ENCODE results near the gene MUC13.

Gene MUC13

GRCh38 chr3:124877674-124878073 is 56.9 kb downstream of the MUC13 start:
- no peak for DNase-seq
- Histone ChIP-seq H3K9me3 (no peaks in the 10 kb centered on the region), H3K27me3 (no peaks in the 10 kb centered on the region), H3K4me1 (peaks cover 5 to 100% (median 62%) of the 10 kb centered on the region in 4 donors), H3K36me3 (peaks cover 0 to under 1% (median 0%) of the 10 kb centered on the region in 3 donors), H3K4me3 (no peak overlapping the region), H3K27ac (peak overlapping the region; percentile 98 to 99)
- TF ChIP-seq CTCF (IDR thresholded peaks at IDR 0.05), result no peak
- intact Hi-C loops (cut with DNase I; ENCODE audit: low total_unique reads), result no loop called here

GRCh38 chr3:124876401-124876878 is 58.1 kb downstream of the MUC13 start:
- DNase-seq, result peak in 1 of 2 donors; percentile 55
- Histone ChIP-seq H3K27me3 (no peaks in the 10 kb centered on the region), H3K4me3 (no peak overlapping the region), H3K27ac (peak overlapping the region; percentile 98 to 99), H3K9me3 (no peaks in the 10 kb centered on the region), H3K36me3 (peaks cover under 1 to 12% (median 9%) of the 10 kb centered on the region in 3 donors), H3K4me1 (peaks cover 5 to 93% (median 56%) of the 10 kb centered on the region in 4 donors)
- intact Hi-C loops (cut with DNase I; ENCODE audit: low total_unique reads), result no loop called here
- no peak for TF ChIP-seq CTCF (IDR thresholded peaks at IDR 0.05)

- H3K27ac ChIP-seq, result peak overlapping the region in 1 of 2 donors; percentile 99
These were observed 61.3 kb downstream of the MUC13 start for GRCh38 chr3:124873226-124873625.

GRCh38 chr3:124867511-124867910 is 67.0 kb downstream of the MUC13 start:
- no peaks in the 10 kb centered on the region for H3K9me3 ChIP-seq
- H3K36me3 ChIP-seq, result peaks cover 15 to 48% (median 19%) of the 10 kb centered on the region in 3 donors
- intact Hi-C loops (cut with DNase I; ENCODE audit: low total_unique reads), result no loop called here
- peaks cover 0 to 34% (median 12%) of the 10 kb centered on the region in 4 donors for H3K4me1 ChIP-seq
- H3K4me3 ChIP-seq, result no peak overlapping the region
- H3K27ac ChIP-seq, result no peak overlapping the region
- H3K27me3 ChIP-seq, result no peaks in the 10 kb centered on the region
- no peak for DNase-seq
- no peak for TF ChIP-seq CTCF (IDR thresholded peaks at IDR 0.05)

More at GRCh38 chr3:124873226-124873625, 61.3 kb downstream of the MUC13 start:
- Histone ChIP-seq H3K9me3 (no peaks in the 10 kb centered on the region), H3K4me3 (no peak overlapping the region), H3K27me3 (no peaks in the 10 kb centered on the region), H3K4me1 (peaks cover 1 to 70% (median 34%) of the 10 kb centered on the region in 4 donors), H3K36me3 (peaks cover 7 to 29% (median 19%) of the 10 kb centered on the region in 3 donors)
- TF ChIP-seq CTCF (IDR thresholded peaks at IDR 0.05), result no peak
- no peak for DNase-seq
- intact Hi-C loops (cut with DNase I; ENCODE audit: low total_unique reads), result no loop called here

GRCh38 chr3:124862006-124862405 is 72.5 kb downstream of the MUC13 start:
- no peaks in the 10 kb centered on the region for H3K9me3 ChIP-seq
- intact Hi-C loops (cut with DNase I; ENCODE audit: low total_unique reads), result no loop called here
- H3K36me3 ChIP-seq, result peaks cover under 1 to 14% (median 3%) of the 10 kb centered on the region in 3 donors
- H3K27ac ChIP-seq, result peak overlapping the region; percentile 69 to 73
- H3K4me1 ChIP-seq, result peaks cover 0 to 75% (median 39%) of the 10 kb centered on the region in 4 donors
- H3K4me3 ChIP-seq, result no peak overlapping the region
- no peak for DNase-seq
- H3K27me3 ChIP-seq, result no peaks in the 10 kb centered on the region
- TF ChIP-seq CTCF (IDR thresholded peaks at IDR 0.05), result no peak
